Measurements from ENCODE around the gene SH3BP1.
"Not testable (repeated sequence)": the region's sequence is repeated elsewhere in the genome, so short reads cannot be mapped to it uniquely, and the experiment has no call there.

The SH3BP1 gene

GRCh38 chr22:37635157-37635556 is 4.3 kb upstream of the SH3BP1 start:
- DNase-seq, result no peak

GRCh38 chr22:37636186-37636948 is 3.1 kb upstream of the SH3BP1 start:
- DNase-seq, result no peak

GRCh38 chr22:37636949-37637273 is 2.6 kb upstream of the SH3BP1 start:
- DNase-seq, result no peak

- DNase-seq, result no peak
Observed at GRCh38 chr22:37638391-37639069, 939 bp upstream of the SH3BP1 start.

GRCh38 chr22:37639771-37640590 is 512 bp downstream of the SH3BP1 start:
- DNase-seq, result no peak

GRCh38 chr22:37640591-37641560 is 1.4 kb downstream of the SH3BP1 start:
- no peak for DNase-seq

GRCh38 chr22:37641561-37641949 is 2.1 kb downstream of the SH3BP1 start:
- DNase-seq, result no peak

- peak; percentile 88 for DNase-seq
Observed at GRCh38 chr22:37643225-37643847, 3.9 kb downstream of the SH3BP1 start.

- DNase-seq, result no peak
Observed at GRCh38 chr22:37647317-37647716, 7.8 kb downstream of the SH3BP1 start.

GRCh38 chr22:37647928-37648327 is 8.5 kb downstream of the SH3BP1 start:
- no peak for DNase-seq

- no peak for DNase-seq
Observed at GRCh38 chr22:37650463-37651136, 11.1 kb downstream of the SH3BP1 start.

- no peak for DNase-seq
Observed at GRCh38 chr22:37654563-37655251, 15.2 kb downstream of the SH3BP1 start.

- DNase-seq, result no peak
Observed at GRCh38 chr22:37655252-37655563, 15.7 kb downstream of the SH3BP1 start.

GRCh38 chr22:37656583-37656982 is 17.1 kb downstream of the SH3BP1 start:
- DNase-seq, result not testable (repeated sequence)

- DNase-seq, result no peak
Observed at GRCh38 chr22:37657590-37658132, 18.2 kb downstream of the SH3BP1 start.

GRCh38 chr22:37658133-37659065 is 18.9 kb downstream of the SH3BP1 start, which contains the start of gene PDXP:
Gene PDXP (plus strand): TSS chr22:37658723. CDS start chr22:37658783, 60 bp downstream.
- peak; percentile 98 for DNase-seq

GRCh38 chr22:37659066-37659896 is 19.8 kb downstream of the SH3BP1 start:
- no peak for DNase-seq
